ENCODE measurements around the gene MRPL9. TPM values are rescaled to one million over a fixed set of nuclear protein-coding genes. Genes with fewer than 3 reads are reported as not detected.

MRPL9 gene
- total and polyA plus RNA-seq, 2 experiments from 2014 or later, result 89.0 to 126 TPM

DNA sequence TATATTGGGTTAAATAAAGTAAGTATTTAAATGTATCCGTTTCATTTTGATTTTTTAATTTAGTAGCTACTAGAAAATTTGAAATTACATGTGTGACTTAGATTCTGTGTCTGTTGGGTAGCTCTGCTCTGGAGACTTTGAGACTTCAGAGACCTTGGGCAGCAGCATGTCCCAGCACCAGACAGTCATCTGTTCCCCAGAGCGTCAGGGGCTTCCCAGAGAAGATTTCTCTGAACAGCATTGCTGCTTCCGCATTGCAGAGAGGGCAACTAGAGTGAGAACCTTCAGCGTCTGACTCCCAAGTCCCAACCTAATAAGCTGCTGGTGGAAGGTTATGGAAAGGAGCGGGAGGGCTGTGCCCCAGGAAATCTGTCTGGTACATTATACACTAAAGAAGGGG, 35.3 kb upstream of the MRPL9 start:
- no peaks in the 10 kb centered on the region for H3K79me2 ChIP-seq (replicated peaks; ENCODE audit: insufficient read depth)
- no peaks in the 10 kb centered on the region for H3F3A ChIP-seq (replicated peaks; ENCODE audit: low read depth)
- H3K4me3 ChIP-seq, result no peak overlapping the region
- H3K4me2 ChIP-seq, result no peak overlapping the region
- H4K20me1 ChIP-seq (replicated peaks; ENCODE audit: insufficient read depth), result 0 out of 2 replicates have a peak, but pooled peaks cover 2% of the 10 kb centered on the region
- no peaks in the 10 kb centered on the region for H3K27me3 ChIP-seq (ENCODE audit: insufficient read depth)
- no peak for DNase-seq (ENCODE audit: low spot score)
- H2AFZ ChIP-seq, result no peak overlapping the region
- Mint-ChIP-seq H3K36me3 (ENCODE audit: low read depth) (no peaks in the 10 kb centered on the region), H3K27me3 (ENCODE audit: insufficient read depth, low read depth, poor library complexity) (no peaks in the 10 kb centered on the region), H3K27ac (no peak overlapping the region), H3K4me1 (peaks cover 14% of the 10 kb centered on the region), H3K4me3 (no peak overlapping the region), H3K9me3 (no peaks in the 10 kb centered on the region)
- H3K4me1 ChIP-seq (ENCODE audit: insufficient read depth), result 0 out of 2 replicates have a peak, but pooled peaks cover 3% of the 10 kb centered on the region
- H3K27ac ChIP-seq (ENCODE audit: low read depth), result no peak overlapping the region
- TF ChIP-seq CREB1 (CRISPR knock-in tag; IDR thresholded peaks at IDR 0.05; ENCODE audit: low read depth) (no peak), EZH2 (IDR thresholded peaks at IDR 0.05; ENCODE audit: low read depth, unreplicated experiment) (no peak), NANOG (IDR thresholded peaks at IDR 0.05; ENCODE audit: borderline replicate concordance) (no peak), STAT1 (IDR thresholded peaks at IDR 0.05; ENCODE audit: unreplicated experiment) (no peak), POLR2AphosphoS5 (IDR thresholded peaks at IDR 0.05; ENCODE audit: low read depth) (no peak), EZH2phosphoT487 (IDR thresholded peaks at IDR 0.05; ENCODE audit: unreplicated experiment) (no peak), JUNB (IDR thresholded peaks at IDR 0.05; ENCODE audit: unreplicated experiment) (no peak), ZNF331 (CRISPR knock-in tag; IDR thresholded peaks at IDR 0.05; ENCODE audit: low read depth) (no peak), ZNF114 (CRISPR knock-in tag; IDR thresholded peaks at IDR 0.05) (no peak)
- TF ChIP-seq, protein P1, sequence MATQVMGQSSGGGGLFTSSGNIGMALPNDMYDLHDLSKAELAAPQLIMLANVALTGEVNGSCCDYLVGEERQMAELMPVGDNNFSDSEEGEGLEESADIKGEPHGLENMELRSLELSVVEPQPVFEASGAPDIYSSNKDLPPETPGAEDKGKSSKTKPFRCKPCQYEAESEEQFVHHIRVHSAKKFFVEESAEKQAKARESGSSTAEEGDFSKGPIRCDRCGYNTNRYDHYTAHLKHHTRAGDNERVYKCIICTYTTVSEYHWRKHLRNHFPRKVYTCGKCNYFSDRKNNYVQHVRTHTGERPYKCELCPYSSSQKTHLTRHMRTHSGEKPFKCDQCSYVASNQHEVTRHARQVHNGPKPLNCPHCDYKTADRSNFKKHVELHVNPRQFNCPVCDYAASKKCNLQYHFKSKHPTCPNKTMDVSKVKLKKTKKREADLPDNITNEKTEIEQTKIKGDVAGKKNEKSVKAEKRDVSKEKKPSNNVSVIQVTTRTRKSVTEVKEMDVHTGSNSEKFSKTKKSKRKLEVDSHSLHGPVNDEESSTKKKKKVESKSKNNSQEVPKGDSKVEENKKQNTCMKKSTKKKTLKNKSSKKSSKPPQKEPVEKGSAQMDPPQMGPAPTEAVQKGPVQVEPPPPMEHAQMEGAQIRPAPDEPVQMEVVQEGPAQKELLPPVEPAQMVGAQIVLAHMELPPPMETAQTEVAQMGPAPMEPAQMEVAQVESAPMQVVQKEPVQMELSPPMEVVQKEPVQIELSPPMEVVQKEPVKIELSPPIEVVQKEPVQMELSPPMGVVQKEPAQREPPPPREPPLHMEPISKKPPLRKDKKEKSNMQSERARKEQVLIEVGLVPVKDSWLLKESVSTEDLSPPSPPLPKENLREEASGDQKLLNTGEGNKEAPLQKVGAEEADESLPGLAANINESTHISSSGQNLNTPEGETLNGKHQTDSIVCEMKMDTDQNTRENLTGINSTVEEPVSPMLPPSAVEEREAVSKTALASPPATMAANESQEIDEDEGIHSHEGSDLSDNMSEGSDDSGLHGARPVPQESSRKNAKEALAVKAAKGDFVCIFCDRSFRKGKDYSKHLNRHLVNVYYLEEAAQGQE (IDR thresholded peaks at IDR 0.05; ENCODE audit: unreplicated experiment), result no peak
- TF ChIP-seq, protein P2, sequence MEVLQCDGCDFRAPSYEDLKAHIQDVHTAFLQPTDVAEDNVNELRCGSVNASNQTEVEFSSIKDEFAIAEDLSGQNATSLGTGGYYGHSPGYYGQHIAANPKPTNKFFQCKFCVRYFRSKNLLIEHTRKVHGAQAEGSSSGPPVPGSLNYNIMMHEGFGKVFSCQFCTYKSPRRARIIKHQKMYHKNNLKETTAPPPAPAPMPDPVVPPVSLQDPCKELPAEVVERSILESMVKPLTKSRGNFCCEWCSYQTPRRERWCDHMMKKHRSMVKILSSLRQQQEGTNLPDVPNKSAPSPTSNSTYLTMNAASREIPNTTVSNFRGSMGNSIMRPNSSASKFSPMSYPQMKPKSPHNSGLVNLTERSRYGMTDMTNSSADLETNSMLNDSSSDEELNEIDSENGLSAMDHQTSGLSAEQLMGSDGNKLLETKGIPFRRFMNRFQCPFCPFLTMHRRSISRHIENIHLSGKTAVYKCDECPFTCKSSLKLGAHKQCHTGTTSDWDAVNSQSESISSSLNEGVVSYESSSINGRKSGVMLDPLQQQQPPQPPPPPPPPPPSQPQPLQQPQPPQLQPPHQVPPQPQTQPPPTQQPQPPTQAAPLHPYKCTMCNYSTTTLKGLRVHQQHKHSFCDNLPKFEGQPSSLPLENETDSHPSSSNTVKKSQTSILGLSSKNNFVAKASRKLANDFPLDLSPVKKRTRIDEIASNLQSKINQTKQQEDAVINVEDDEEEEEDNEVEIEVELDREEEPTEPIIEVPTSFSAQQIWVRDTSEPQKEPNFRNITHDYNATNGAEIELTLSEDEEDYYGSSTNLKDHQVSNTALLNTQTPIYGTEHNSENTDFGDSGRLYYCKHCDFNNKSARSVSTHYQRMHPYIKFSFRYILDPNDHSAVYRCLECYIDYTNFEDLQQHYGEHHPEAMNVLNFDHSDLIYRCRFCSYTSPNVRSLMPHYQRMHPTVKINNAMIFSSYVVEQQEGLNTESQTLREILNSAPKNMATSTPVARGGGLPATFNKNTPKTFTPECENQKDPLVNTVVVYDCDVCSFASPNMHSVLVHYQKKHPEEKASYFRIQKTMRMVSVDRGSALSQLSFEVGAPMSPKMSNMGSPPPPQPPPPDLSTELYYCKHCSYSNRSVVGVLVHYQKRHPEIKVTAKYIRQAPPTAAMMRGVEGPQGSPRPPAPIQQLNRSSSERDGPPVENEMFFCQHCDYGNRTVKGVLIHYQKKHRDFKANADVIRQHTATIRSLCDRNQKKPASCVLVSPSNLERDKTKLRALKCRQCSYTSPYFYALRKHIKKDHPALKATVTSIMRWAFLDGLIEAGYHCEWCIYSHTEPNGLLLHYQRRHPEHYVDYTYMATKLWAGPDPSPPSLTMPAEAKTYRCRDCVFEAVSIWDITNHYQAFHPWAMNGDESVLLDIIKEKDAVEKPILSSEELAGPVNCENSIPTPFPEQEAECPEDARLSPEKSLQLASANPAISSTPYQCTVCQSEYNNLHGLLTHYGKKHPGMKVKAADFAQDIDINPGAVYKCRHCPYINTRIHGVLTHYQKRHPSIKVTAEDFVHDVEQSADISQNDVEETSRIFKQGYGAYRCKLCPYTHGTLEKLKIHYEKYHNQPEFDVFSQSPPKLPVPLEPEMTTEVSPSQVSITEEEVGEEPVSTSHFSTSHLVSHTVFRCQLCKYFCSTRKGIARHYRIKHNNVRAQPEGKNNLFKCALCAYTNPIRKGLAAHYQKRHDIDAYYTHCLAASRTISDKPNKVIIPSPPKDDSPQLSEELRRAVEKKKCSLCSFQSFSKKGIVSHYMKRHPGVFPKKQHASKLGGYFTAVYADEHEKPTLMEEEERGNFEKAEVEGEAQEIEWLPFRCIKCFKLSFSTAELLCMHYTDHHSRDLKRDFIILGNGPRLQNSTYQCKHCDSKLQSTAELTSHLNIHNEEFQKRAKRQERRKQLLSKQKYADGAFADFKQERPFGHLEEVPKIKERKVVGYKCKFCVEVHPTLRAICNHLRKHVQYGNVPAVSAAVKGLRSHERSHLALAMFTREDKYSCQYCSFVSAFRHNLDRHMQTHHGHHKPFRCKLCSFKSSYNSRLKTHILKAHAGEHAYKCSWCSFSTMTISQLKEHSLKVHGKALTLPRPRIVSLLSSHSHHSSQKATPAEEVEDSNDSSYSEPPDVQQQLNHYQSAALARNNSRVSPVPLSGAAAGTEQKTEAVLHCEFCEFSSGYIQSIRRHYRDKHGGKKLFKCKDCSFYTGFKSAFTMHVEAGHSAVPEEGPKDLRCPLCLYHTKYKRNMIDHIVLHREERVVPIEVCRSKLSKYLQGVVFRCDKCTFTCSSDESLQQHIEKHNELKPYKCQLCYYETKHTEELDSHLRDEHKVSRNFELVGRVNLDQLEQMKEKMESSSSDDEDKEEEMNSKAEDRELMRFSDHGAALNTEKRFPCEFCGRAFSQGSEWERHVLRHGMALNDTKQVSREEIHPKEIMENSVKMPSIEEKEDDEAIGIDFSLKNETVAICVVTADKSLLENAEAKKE (CRISPR knock-in tag; IDR thresholded peaks at IDR 0.05), result no peak
- TF ChIP-seq, protein P3, sequence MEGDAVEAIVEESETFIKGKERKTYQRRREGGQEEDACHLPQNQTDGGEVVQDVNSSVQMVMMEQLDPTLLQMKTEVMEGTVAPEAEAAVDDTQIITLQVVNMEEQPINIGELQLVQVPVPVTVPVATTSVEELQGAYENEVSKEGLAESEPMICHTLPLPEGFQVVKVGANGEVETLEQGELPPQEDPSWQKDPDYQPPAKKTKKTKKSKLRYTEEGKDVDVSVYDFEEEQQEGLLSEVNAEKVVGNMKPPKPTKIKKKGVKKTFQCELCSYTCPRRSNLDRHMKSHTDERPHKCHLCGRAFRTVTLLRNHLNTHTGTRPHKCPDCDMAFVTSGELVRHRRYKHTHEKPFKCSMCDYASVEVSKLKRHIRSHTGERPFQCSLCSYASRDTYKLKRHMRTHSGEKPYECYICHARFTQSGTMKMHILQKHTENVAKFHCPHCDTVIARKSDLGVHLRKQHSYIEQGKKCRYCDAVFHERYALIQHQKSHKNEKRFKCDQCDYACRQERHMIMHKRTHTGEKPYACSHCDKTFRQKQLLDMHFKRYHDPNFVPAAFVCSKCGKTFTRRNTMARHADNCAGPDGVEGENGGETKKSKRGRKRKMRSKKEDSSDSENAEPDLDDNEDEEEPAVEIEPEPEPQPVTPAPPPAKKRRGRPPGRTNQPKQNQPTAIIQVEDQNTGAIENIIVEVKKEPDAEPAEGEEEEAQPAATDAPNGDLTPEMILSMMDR (conservative IDR thresholded peaks at IDR 0.05; ENCODE audit: low read depth in 2 of 2), result no peak
- TF ChIP-seq, protein P4, sequence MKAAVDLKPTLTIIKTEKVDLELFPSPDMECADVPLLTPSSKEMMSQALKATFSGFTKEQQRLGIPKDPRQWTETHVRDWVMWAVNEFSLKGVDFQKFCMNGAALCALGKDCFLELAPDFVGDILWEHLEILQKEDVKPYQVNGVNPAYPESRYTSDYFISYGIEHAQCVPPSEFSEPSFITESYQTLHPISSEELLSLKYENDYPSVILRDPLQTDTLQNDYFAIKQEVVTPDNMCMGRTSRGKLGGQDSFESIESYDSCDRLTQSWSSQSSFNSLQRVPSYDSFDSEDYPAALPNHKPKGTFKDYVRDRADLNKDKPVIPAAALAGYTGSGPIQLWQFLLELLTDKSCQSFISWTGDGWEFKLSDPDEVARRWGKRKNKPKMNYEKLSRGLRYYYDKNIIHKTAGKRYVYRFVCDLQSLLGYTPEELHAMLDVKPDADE (IDR thresholded peaks at IDR 0.05), result no peak
- H3K9me2 ChIP-seq (ENCODE audit: insufficient read depth), result no peaks in the 10 kb centered on the region
- no peak for ATAC-seq
- no peaks in the 10 kb centered on the region for H3K36me3 ChIP-seq (ENCODE audit: insufficient read depth)
